Mesothelial cell of epicardium (in vitro differentiated cells): ENCODE data around the gene NPAT. TPM values are rescaled to one million over a fixed set of nuclear protein-coding genes. Genes with fewer than 3 reads are reported as not detected.
"Not testable (repeated sequence)": the region's sequence is repeated elsewhere in the genome, so short reads cannot be mapped to it uniquely, and the experiment has no call there.

Experiments
- DNase-seq, 2 experiments: peaks; one replicate each; pipeline ENCODE4 v3.0.0; 2021; ENCODE audit warnings: low spot score in 2 of 2; ENCODE audit not compliant: unreplicated experiment in 2 of 2
- H3K27ac Mint-ChIP-seq: 2 replicates; pipeline ENCODE4 v1.8.0; 2021; ENCODE audit warnings: mixed read lengths
- H3K27me3 Mint-ChIP-seq: 2 replicates; pipeline ENCODE4 v1.8.0; 2021; ENCODE audit warnings: low read depth, mixed read lengths
- H3K36me3 Mint-ChIP-seq: 2 replicates; pipeline ENCODE4 v1.8.0; 2021; ENCODE audit warnings: mixed read lengths
- H3K4me1 Mint-ChIP-seq: 2 replicates; pipeline ENCODE4 v1.8.0; 2021; ENCODE audit warnings: mixed read lengths
- H3K4me3 Mint-ChIP-seq: 2 replicates; pipeline ENCODE4 v1.8.0; 2021; ENCODE audit warnings: mild to moderate bottlenecking, moderate library complexity, mixed read lengths
- H3K9me3 Mint-ChIP-seq: 2 replicates; pipeline ENCODE4 v1.8.0; 2021; ENCODE audit warnings: mixed read lengths
- CTCF ChIP-seq: fragments of 200-600 bp; sonication (generic); IDR thresholded peaks from one replicate; pipeline ENCODE4 v1.5.0; 2021; ENCODE audit warnings: antibody characterized with exemption; ENCODE audit not compliant: unreplicated experiment
- total RNA-seq: library from RNA; stranded (reverse); gene quantifications from 3 replicates; pipeline ENCODE4 v1.2.1, GENCODE V29; 2021

The NPAT gene
- total RNA-seq, 1 donor from 2014 or later: 18.8 TPM

DNA sequence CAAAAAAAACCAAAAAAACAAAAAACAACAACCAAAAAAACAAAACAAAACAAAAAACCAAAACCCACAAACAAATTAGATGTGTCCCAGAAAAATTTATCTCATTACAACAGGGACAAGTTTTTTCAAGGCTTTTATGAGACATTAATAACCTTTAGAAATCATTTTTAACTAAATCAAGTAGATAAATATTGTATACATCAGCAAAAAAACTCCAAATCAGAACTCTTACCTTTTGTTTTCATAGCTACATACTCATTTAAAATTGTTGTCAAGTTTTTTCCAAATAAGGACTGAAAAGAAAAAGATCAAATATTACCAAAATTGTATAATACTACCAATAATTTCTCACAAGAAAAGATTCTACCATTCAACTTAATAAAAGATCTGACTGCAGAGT is 28.7 kb downstream of the NPAT start:
- Mint-ChIP-seq H3K36me3 (peaks cover 17% of the 10 kb centered on the region), H3K4me3 (no peak overlapping the region), H3K9me3 (no peaks in the 10 kb centered on the region), H3K4me1 (no peaks in the 10 kb centered on the region), H3K27ac (no peak overlapping the region), H3K27me3 (no peaks in the 10 kb centered on the region)
- DNase-seq: no peak
- no peak for TF ChIP-seq CTCF

- peaks cover 37% of the 10 kb centered on the region for H3K36me3 Mint-ChIP-seq
- H3K27me3 Mint-ChIP-seq: no peaks in the 10 kb centered on the region
- H3K4me3 Mint-ChIP-seq: no peak overlapping the region
These were observed 44.9 kb downstream of the NPAT start for GRCh38 chr11:108177570-108177969.

DNA sequence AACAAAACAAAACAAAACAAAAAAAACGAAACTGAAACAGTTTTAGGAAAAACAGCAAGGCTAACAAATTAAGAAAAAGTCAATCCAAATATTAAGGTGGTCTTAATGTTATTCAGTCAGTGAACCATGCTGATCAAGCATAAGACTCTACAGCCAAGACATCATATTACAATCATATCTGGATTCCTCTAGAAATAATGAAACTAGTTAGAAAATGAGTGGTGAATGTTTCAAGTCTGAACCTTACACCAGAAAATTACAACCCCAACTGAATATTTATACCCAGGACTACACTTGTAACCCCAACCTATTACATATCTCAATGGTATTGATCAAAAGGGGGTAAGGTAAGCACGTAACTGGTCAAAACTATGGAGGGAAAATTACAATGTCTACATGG is 52.3 kb downstream of the NPAT start:
- Mint-ChIP-seq H3K27me3 (no peaks in the 10 kb centered on the region), H3K27ac (no peak overlapping the region), H3K4me3 (no peak overlapping the region), H3K9me3 (no peaks in the 10 kb centered on the region), H3K36me3 (peaks cover 34% of the 10 kb centered on the region), H3K4me1 (no peaks in the 10 kb centered on the region)
- DNase-seq: no peak
- TF ChIP-seq CTCF: no peak

More at GRCh38 chr11:108177570-108177969, 44.9 kb downstream of the NPAT start:
- no peak for TF ChIP-seq CTCF
- no peak for DNase-seq
- no peak overlapping the region for H3K27ac Mint-ChIP-seq
- H3K9me3 Mint-ChIP-seq: peaks cover 9% of the 10 kb centered on the region
- H3K4me1 Mint-ChIP-seq: no peaks in the 10 kb centered on the region

GRCh38 chr11:108167624-108168023 is 54.8 kb downstream of the NPAT start:
- Mint-ChIP-seq H3K27ac (no peak overlapping the region), H3K36me3 (peaks cover 30% of the 10 kb centered on the region), H3K27me3 (no peaks in the 10 kb centered on the region), H3K9me3 (no peaks in the 10 kb centered on the region), H3K4me1 (no peaks in the 10 kb centered on the region), H3K4me3 (no peak overlapping the region)
- TF ChIP-seq CTCF: no peak
- DNase-seq: no peak

DNA sequence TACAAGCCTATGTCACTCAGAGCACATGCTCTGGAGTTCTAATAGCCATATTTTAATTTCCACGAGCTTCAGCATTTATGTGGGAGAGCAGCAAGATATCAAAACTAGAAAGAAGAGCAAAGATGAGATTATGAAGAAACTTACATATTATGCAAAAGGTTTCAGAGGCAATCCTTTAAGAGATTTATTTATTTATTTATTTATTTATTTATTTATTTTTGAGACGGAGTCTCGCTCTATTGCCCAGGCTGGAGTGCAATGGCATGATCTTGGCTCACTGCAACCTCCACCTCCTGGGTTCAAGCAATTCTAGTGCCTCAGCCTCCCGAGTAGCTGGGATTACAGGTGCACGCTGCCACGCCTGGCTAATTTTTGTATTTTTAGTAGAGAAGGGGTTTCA is 59.6 kb downstream of the NPAT start:
- not testable (repeated sequence) for H3K27me3 Mint-ChIP-seq, H3K27ac Mint-ChIP-seq, DNase-seq, H3K4me3 Mint-ChIP-seq, H3K4me1 Mint-ChIP-seq, H3K9me3 Mint-ChIP-seq
- H3K36me3 Mint-ChIP-seq: peaks cover 23% of the 10 kb centered on the region

- no peak overlapping the region for H3K27ac Mint-ChIP-seq
- TF ChIP-seq CTCF: no peak
- peaks cover 19% of the 10 kb centered on the region for H3K36me3 Mint-ChIP-seq
- H3K4me3 Mint-ChIP-seq: no peak overlapping the region
- no peak for DNase-seq
- no peaks in the 10 kb centered on the region for H3K4me1 Mint-ChIP-seq
- no peaks in the 10 kb centered on the region for H3K27me3 Mint-ChIP-seq
- H3K9me3 Mint-ChIP-seq: no peaks in the 10 kb centered on the region
These were observed 61.4 kb downstream of the NPAT start for GRCh38 chr11:108160970-108161566.
